ENCODE data around the gene TRMT1.

TRMT1 gene

GRCh38 chr19:13135068-13136062 is 18.8 kb upstream of the TRMT1 start:
- no peaks in the 10 kb centered on the region for H3K9me3 ChIP-seq (ENCODE audit: control insufficient read depth in 2 of 2, low read length in 2 of 2)
- H3K27ac ChIP-seq (ENCODE audit: low read depth in 2 of 2, low read length in 2 of 2): no peak overlapping the region
- peaks cover 0 to 3% of the 10 kb centered on the region in 2 donors for H3K4me1 ChIP-seq (ENCODE audit: control insufficient read depth in 2 of 2, insufficient read depth in 2 of 2, low read length in 2 of 2)
- no peak overlapping the region for H3K4me3 ChIP-seq (ENCODE audit: low read length in 2 of 2)
- H3K27me3 ChIP-seq (ENCODE audit: control insufficient read depth in 2 of 2, insufficient read depth in 2 of 2, low read length in 2 of 2): no peaks in the 10 kb centered on the region
- no peak overlapping the region for H3K9ac ChIP-seq (ENCODE audit: low read depth in 1 of 2, low read length in 2 of 2)
- H3K36me3 ChIP-seq (ENCODE audit: control insufficient read depth in 2 of 2, insufficient read depth in 2 of 2, low read length in 2 of 2): peaks cover 31 to 39% of the 10 kb centered on the region in 2 donors

- Histone ChIP-seq H3K4me3 (ENCODE audit: low read length in 2 of 2) (no peak overlapping the region), H3K36me3 (ENCODE audit: control insufficient read depth in 2 of 2, insufficient read depth in 2 of 2, low read length in 2 of 2) (peaks cover 31 to 39% of the 10 kb centered on the region in 2 donors), H3K27me3 (ENCODE audit: control insufficient read depth in 2 of 2, insufficient read depth in 2 of 2, low read length in 2 of 2) (no peaks in the 10 kb centered on the region), H3K4me1 (ENCODE audit: control insufficient read depth in 2 of 2, insufficient read depth in 2 of 2, low read length in 2 of 2) (peaks cover 0 to 3% of the 10 kb centered on the region in 2 donors), H3K9me3 (ENCODE audit: control insufficient read depth in 2 of 2, low read length in 2 of 2) (no peaks in the 10 kb centered on the region), H3K27ac (ENCODE audit: low read depth in 2 of 2, low read length in 2 of 2) (no peak overlapping the region), H3K9ac (ENCODE audit: low read depth in 1 of 2, low read length in 2 of 2) (no peak overlapping the region)
Observed at GRCh38 chr19:13134626-13135025, 18.1 kb upstream of the TRMT1 start.

GRCh38 chr19:13133241-13133870 is 16.8 kb upstream of the TRMT1 start:
- peaks cover 28 to 37% of the 10 kb centered on the region in 2 donors for H3K36me3 ChIP-seq (ENCODE audit: control insufficient read depth in 2 of 2, insufficient read depth in 2 of 2, low read length in 2 of 2)
- H3K9me3 ChIP-seq (ENCODE audit: control insufficient read depth in 2 of 2, low read length in 2 of 2): no peaks in the 10 kb centered on the region
- H3K4me3 ChIP-seq (ENCODE audit: low read length in 2 of 2): no peak overlapping the region
- peaks cover 0 to 3% of the 10 kb centered on the region in 2 donors for H3K4me1 ChIP-seq (ENCODE audit: control insufficient read depth in 2 of 2, insufficient read depth in 2 of 2, low read length in 2 of 2)
- no peak overlapping the region for H3K9ac ChIP-seq (ENCODE audit: low read depth in 1 of 2, low read length in 2 of 2)
- no peak overlapping the region for H3K27ac ChIP-seq (ENCODE audit: low read depth in 2 of 2, low read length in 2 of 2)
- H3K27me3 ChIP-seq (ENCODE audit: control insufficient read depth in 2 of 2, insufficient read depth in 2 of 2, low read length in 2 of 2): no peaks in the 10 kb centered on the region

GRCh38 chr19:13132471-13133180 is 16.1 kb upstream of the TRMT1 start:
- no peaks in the 10 kb centered on the region for H3K9me3 ChIP-seq (ENCODE audit: control insufficient read depth in 2 of 2, low read length in 2 of 2)
- peaks cover 24 to 29% of the 10 kb centered on the region in 2 donors for H3K36me3 ChIP-seq (ENCODE audit: control insufficient read depth in 2 of 2, insufficient read depth in 2 of 2, low read length in 2 of 2)
- no peaks in the 10 kb centered on the region for H3K27me3 ChIP-seq (ENCODE audit: control insufficient read depth in 2 of 2, insufficient read depth in 2 of 2, low read length in 2 of 2)
- no peak overlapping the region for H3K9ac ChIP-seq (ENCODE audit: low read depth in 1 of 2, low read length in 2 of 2)
- H3K27ac ChIP-seq (ENCODE audit: low read depth in 2 of 2, low read length in 2 of 2): no peak overlapping the region
- no peak overlapping the region for H3K4me3 ChIP-seq (ENCODE audit: low read length in 2 of 2)
- H3K4me1 ChIP-seq (ENCODE audit: control insufficient read depth in 2 of 2, insufficient read depth in 2 of 2, low read length in 2 of 2): peaks cover 0 to 3% of the 10 kb centered on the region in 2 donors

- Histone ChIP-seq H3K4me3 (ENCODE audit: low read length in 2 of 2) (no peak overlapping the region), H3K27me3 (ENCODE audit: control insufficient read depth in 2 of 2, insufficient read depth in 2 of 2, low read length in 2 of 2) (no peaks in the 10 kb centered on the region), H3K36me3 (ENCODE audit: control insufficient read depth in 2 of 2, insufficient read depth in 2 of 2, low read length in 2 of 2) (peaks cover 9 to 17% of the 10 kb centered on the region in 2 donors), H3K4me1 (ENCODE audit: control insufficient read depth in 2 of 2, insufficient read depth in 2 of 2, low read length in 2 of 2) (peaks cover 0 to 3% of the 10 kb centered on the region in 2 donors), H3K9me3 (ENCODE audit: control insufficient read depth in 2 of 2, low read length in 2 of 2) (no peaks in the 10 kb centered on the region), H3K27ac (ENCODE audit: low read depth in 2 of 2, low read length in 2 of 2) (no peak overlapping the region), H3K9ac (ENCODE audit: low read depth in 1 of 2, low read length in 2 of 2) (no peak overlapping the region)
Observed at GRCh38 chr19:13130886-13131490, 14.4 kb upstream of the TRMT1 start.

GRCh38 chr19:13129384-13129783 is 12.8 kb upstream of the TRMT1 start:
- Histone ChIP-seq H3K9ac (ENCODE audit: low read depth in 1 of 2, low read length in 2 of 2) (no peak overlapping the region), H3K36me3 (ENCODE audit: control insufficient read depth in 2 of 2, insufficient read depth in 2 of 2, low read length in 2 of 2) (peaks cover 0 to 11% of the 10 kb centered on the region in 2 donors)

GRCh38 chr19:13128583-13128982 is 12.0 kb upstream of the TRMT1 start:
- H3K9me3 ChIP-seq (ENCODE audit: control insufficient read depth in 2 of 2, low read length in 2 of 2): no peaks in the 10 kb centered on the region
- no peak overlapping the region for H3K4me3 ChIP-seq (ENCODE audit: low read length in 2 of 2)
- no peaks in the 10 kb centered on the region for H3K27me3 ChIP-seq (ENCODE audit: control insufficient read depth in 2 of 2, insufficient read depth in 2 of 2, low read length in 2 of 2)
- H3K4me1 ChIP-seq (ENCODE audit: control insufficient read depth in 2 of 2, insufficient read depth in 2 of 2, low read length in 2 of 2): peaks cover 0 to 3% of the 10 kb centered on the region in 2 donors
- H3K9ac ChIP-seq (ENCODE audit: low read depth in 1 of 2, low read length in 2 of 2): no peak overlapping the region
- H3K27ac ChIP-seq (ENCODE audit: low read depth in 2 of 2, low read length in 2 of 2): no peak overlapping the region
- peaks cover 0 to 7% of the 10 kb centered on the region in 2 donors for H3K36me3 ChIP-seq (ENCODE audit: control insufficient read depth in 2 of 2, insufficient read depth in 2 of 2, low read length in 2 of 2)

More at GRCh38 chr19:13129384-13129783, 12.8 kb upstream of the TRMT1 start:
- no peak overlapping the region for H3K4me3 ChIP-seq (ENCODE audit: low read length in 2 of 2)
- H3K27me3 ChIP-seq (ENCODE audit: control insufficient read depth in 2 of 2, insufficient read depth in 2 of 2, low read length in 2 of 2): no peaks in the 10 kb centered on the region
- H3K27ac ChIP-seq (ENCODE audit: low read depth in 2 of 2, low read length in 2 of 2): no peak overlapping the region
- no peaks in the 10 kb centered on the region for H3K9me3 ChIP-seq (ENCODE audit: control insufficient read depth in 2 of 2, low read length in 2 of 2)
- H3K4me1 ChIP-seq (ENCODE audit: control insufficient read depth in 2 of 2, insufficient read depth in 2 of 2, low read length in 2 of 2): peaks cover 0 to 3% of the 10 kb centered on the region in 2 donors

- H3K4me3 ChIP-seq (ENCODE audit: low read length in 2 of 2): no peak overlapping the region
- H3K36me3 ChIP-seq (ENCODE audit: control insufficient read depth in 2 of 2, insufficient read depth in 2 of 2, low read length in 2 of 2): peaks cover 0 to 5% of the 10 kb centered on the region in 2 donors
Observed at GRCh38 chr19:13127811-13128575, 11.5 kb upstream of the TRMT1 start.

GRCh38 chr19:13127051-13127450 is 10.5 kb upstream of the TRMT1 start:
- Histone ChIP-seq H3K4me3 (ENCODE audit: low read length in 2 of 2) (no peak overlapping the region), H3K36me3 (ENCODE audit: control insufficient read depth in 2 of 2, insufficient read depth in 2 of 2, low read length in 2 of 2) (peaks cover 0 to 7% of the 10 kb centered on the region in 2 donors), H3K27ac (ENCODE audit: low read depth in 2 of 2, low read length in 2 of 2) (no peak overlapping the region), H3K4me1 (ENCODE audit: control insufficient read depth in 2 of 2, insufficient read depth in 2 of 2, low read length in 2 of 2) (peaks cover 0 to 3% of the 10 kb centered on the region in 2 donors), H3K9ac (ENCODE audit: low read depth in 1 of 2, low read length in 2 of 2) (no peak overlapping the region), H3K9me3 (ENCODE audit: control insufficient read depth in 2 of 2, low read length in 2 of 2) (no peaks in the 10 kb centered on the region), H3K27me3 (ENCODE audit: control insufficient read depth in 2 of 2, insufficient read depth in 2 of 2, low read length in 2 of 2) (no peaks in the 10 kb centered on the region)

More at GRCh38 chr19:13127811-13128575, 11.5 kb upstream of the TRMT1 start:
- no peak overlapping the region for H3K27ac ChIP-seq (ENCODE audit: low read depth in 2 of 2, low read length in 2 of 2)
- H3K4me1 ChIP-seq (ENCODE audit: control insufficient read depth in 2 of 2, insufficient read depth in 2 of 2, low read length in 2 of 2): peaks cover 0 to 3% of the 10 kb centered on the region in 2 donors
- no peak overlapping the region for H3K9ac ChIP-seq (ENCODE audit: low read depth in 1 of 2, low read length in 2 of 2)
- H3K9me3 ChIP-seq (ENCODE audit: control insufficient read depth in 2 of 2, low read length in 2 of 2): no peaks in the 10 kb centered on the region
- no peaks in the 10 kb centered on the region for H3K27me3 ChIP-seq (ENCODE audit: control insufficient read depth in 2 of 2, insufficient read depth in 2 of 2, low read length in 2 of 2)

Data from mucosa of rectum (tissue), 2 donors.